GM18511 (cell line): ENCODE data around the gene YRDC.
"Not testable (repeated sequence)": the region's sequence is repeated elsewhere in the genome, so short reads cannot be mapped to it uniquely, and the experiment has no call there.

Experiments used
- ATAC-seq: cut with Tn5 transposase; IDR thresholded peaks from one replicate; pipeline ENCODE4 v1.9.1; 2021; ENCODE audit warnings: mild to moderate bottlenecking, moderate library complexity; ENCODE audit not compliant: unreplicated experiment

The YRDC gene

GRCh38 chr1:37776946-37777516 is 31.0 kb downstream of the YRDC start:
- no peak for ATAC-seq

- not testable (repeated sequence) for ATAC-seq
Observed at GRCh38 chr1:37771440-37771839, 36.6 kb downstream of the YRDC start.

GRCh38 chr1:37767488-37767887 is 40.5 kb downstream of the YRDC start:
- no peak for ATAC-seq

GRCh38 chr1:37765916-37766664 is 41.9 kb downstream of the YRDC start:
- ATAC-seq = no peak

- no peak for ATAC-seq
Observed at GRCh38 chr1:37764888-37765441, 43.0 kb downstream of the YRDC start, which contains the start of gene EPHA10. Gene EPHA10 (minus strand): TSS chr1:37765120. CDS start chr1:37765066, 54 bp downstream.

GRCh38 chr1:37764414-37764825 is 43.6 kb downstream of the YRDC start:
- ATAC-seq = no peak

GRCh38 chr1:37763791-37764413 is 44.1 kb downstream of the YRDC start:
- no peak for ATAC-seq

GRCh38 chr1:37762516-37762915 is 45.5 kb downstream of the YRDC start:
- no peak for ATAC-seq

- no peak for ATAC-seq
Observed at GRCh38 chr1:37761416-37762095, 46.5 kb downstream of the YRDC start.

GRCh38 chr1:37759451-37759850 is 48.6 kb downstream of the YRDC start:
- ATAC-seq = no peak

GRCh38 chr1:37755951-37756560 is 52.0 kb downstream of the YRDC start:
- ATAC-seq = no peak

- no peak for ATAC-seq
Observed at GRCh38 chr1:37755290-37755689, 52.7 kb downstream of the YRDC start.

GRCh38 chr1:37753473-37754321 is 54.3 kb downstream of the YRDC start:
- no peak for ATAC-seq
